Lower lobe of right lung (tissue), 2 donors: ENCODE measurements around the gene RASSF7. TPM values are rescaled to one million over a fixed set of nuclear protein-coding genes. Genes with fewer than 3 reads are reported as not detected.

Experiments
- ATAC-seq, 2 donors: fragments of 200-7000 bp; cut with Tn5 transposase; one replicate each; pipeline ENCODE4 v1.9.1; 2020 to 2022; ENCODE audit warnings: mild to moderate bottlenecking in 2 of 2, moderate library complexity in 2 of 2
- DNase-seq: peaks from one replicate; pipeline ENCODE4 v3.0.0-alpha.2; 2020
- H3K27ac ChIP-seq: fragments of 200-600 bp; one replicate; pipeline ENCODE4 v1.8.0; 2022
- H3K27me3 ChIP-seq: fragments of 200-600 bp; one replicate; pipeline ENCODE4 v1.8.0; 2022; ENCODE audit warnings: low read depth
- H3K36me3 ChIP-seq: fragments of 200-600 bp; one replicate; pipeline ENCODE4 v1.8.0; 2022; ENCODE audit warnings: mild to moderate bottlenecking
- H3K4me1 ChIP-seq: fragments of 200-600 bp; one replicate; pipeline ENCODE4 v1.8.0; 2022
- H3K4me3 ChIP-seq: fragments of 200-600 bp; one replicate; pipeline ENCODE4 v1.8.0; 2022; ENCODE audit warnings: mild to moderate bottlenecking
- H3K9me3 ChIP-seq: fragments of 200-600 bp; one replicate; pipeline ENCODE4 v1.8.0; 2022
- intact Hi-C: fragments of 100-400 bp; cut with DNase I; formaldehyde crosslinking; loops from one replicate; pipeline ENCODE4 v1.11.0; 2022
- total RNA-seq: library from RNA; stranded (reverse); fragmentation: NEBNext Ultra II Directional; extraction: Animal tissue kit (Norgen Biotek cat#: 25700); gene quantifications from one replicate; pipeline ENCODE4 v1.2.1, GENCODE V29; 2021
- TF ChIP-seq, protein P1 (sequence below): fragments of 200-600 bp; IDR thresholded peaks from one replicate; pipeline ENCODE4 v1.8.0; 2022; ENCODE audit warnings: antibody characterized with exemption, mild to moderate bottlenecking
- donor health status: DM: no; HTN: yes; CAD: no; lungs with severe emphysema.

The RASSF7 gene
- total RNA-seq, 1 donor from 2014 or later = 71.5 TPM

DNA sequence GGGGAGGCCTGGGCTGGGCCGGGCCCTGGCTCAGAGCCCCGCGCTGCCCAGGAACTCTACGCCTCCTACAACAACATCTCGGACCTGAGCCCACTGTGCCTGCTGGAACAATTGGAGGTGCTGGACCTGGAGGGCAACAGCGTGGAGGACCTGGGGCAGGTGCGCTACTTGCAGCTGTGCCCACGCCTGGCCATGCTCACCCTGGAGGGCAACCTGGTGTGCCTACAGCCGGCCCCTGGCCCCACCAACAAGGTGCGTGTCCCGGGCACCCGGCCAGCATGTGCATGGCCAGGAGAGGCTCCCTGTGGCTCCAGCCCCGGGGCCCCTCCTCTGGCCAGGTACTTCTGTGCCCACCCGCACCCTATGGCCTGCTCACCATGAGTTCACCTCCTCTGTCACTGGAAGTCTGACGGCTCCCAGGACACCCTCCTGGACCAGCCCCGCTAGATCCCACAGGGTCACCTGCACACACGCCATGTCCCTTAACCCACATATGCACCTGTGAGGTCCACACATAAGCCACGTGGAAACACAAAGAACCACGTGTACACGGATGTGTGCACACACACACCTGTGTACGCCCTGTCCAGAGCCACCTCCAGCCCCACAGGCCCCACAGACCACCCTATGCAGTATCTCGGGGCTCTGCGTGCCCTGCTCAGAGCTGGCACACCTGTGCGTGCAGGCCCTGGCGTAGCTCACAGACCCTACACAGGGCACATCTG is 10.6 kb upstream of the RASSF7 start:
- H3K36me3 ChIP-seq = no peaks in the 10 kb centered on the region
- ATAC-seq (no peak), DNase-seq (no peak)
- intact Hi-C loops = no loop called here
- TF ChIP-seq, protein P1, sequence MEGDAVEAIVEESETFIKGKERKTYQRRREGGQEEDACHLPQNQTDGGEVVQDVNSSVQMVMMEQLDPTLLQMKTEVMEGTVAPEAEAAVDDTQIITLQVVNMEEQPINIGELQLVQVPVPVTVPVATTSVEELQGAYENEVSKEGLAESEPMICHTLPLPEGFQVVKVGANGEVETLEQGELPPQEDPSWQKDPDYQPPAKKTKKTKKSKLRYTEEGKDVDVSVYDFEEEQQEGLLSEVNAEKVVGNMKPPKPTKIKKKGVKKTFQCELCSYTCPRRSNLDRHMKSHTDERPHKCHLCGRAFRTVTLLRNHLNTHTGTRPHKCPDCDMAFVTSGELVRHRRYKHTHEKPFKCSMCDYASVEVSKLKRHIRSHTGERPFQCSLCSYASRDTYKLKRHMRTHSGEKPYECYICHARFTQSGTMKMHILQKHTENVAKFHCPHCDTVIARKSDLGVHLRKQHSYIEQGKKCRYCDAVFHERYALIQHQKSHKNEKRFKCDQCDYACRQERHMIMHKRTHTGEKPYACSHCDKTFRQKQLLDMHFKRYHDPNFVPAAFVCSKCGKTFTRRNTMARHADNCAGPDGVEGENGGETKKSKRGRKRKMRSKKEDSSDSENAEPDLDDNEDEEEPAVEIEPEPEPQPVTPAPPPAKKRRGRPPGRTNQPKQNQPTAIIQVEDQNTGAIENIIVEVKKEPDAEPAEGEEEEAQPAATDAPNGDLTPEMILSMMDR = no peak
- no peaks in the 10 kb centered on the region for H3K9me3 ChIP-seq
- H3K27ac ChIP-seq = no peak overlapping the region
- H3K4me3 ChIP-seq = no peak overlapping the region
- peaks cover 9% of the 10 kb centered on the region for H3K4me1 ChIP-seq
- peaks cover 28% of the 10 kb centered on the region for H3K27me3 ChIP-seq

DNA sequence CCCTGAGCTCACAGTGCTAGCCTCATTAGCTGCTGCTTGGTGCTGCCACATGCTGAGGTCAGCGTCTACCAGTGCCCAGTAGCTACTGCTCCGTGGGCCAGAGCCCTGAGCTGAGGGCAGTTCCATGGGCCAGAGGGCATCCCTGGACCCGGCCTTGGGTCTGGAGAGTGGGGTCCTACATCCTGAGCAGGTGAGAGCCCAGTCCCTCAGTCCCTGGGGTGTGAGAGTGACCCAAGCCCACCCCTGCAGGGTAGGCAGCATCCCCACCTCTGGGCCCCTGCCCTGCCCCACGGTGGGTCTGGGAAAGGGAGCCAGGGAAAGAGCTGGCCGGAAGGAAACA is 10.1 kb upstream of the RASSF7 start:
- Histone ChIP-seq H3K9me3 (no peaks in the 10 kb centered on the region), H3K4me1 (peaks cover 14% of the 10 kb centered on the region), H3K27me3 (peaks cover 33% of the 10 kb centered on the region), H3K4me3 (no peak overlapping the region), H3K36me3 (no peaks in the 10 kb centered on the region), H3K27ac (no peak overlapping the region)
- no peak for ATAC-seq
- TF ChIP-seq, protein P1 = no peak
- no peak for DNase-seq
- intact Hi-C loops = no loop called here

- peaks cover 37% of the 10 kb centered on the region for H3K27me3 ChIP-seq
- DNase-seq (no peak), ATAC-seq (no peak)
- no peaks in the 10 kb centered on the region for H3K36me3 ChIP-seq
- intact Hi-C loops = no loop called here
- H3K27ac ChIP-seq = no peak overlapping the region
- H3K4me3 ChIP-seq = no peak overlapping the region
- TF ChIP-seq, protein P1 = no peak
- no peaks in the 10 kb centered on the region for H3K9me3 ChIP-seq
- H3K4me1 ChIP-seq = peaks cover 16% of the 10 kb centered on the region
These were observed 9.6 kb upstream of the RASSF7 start for GRCh38 chr11:551131-551530.

DNA sequence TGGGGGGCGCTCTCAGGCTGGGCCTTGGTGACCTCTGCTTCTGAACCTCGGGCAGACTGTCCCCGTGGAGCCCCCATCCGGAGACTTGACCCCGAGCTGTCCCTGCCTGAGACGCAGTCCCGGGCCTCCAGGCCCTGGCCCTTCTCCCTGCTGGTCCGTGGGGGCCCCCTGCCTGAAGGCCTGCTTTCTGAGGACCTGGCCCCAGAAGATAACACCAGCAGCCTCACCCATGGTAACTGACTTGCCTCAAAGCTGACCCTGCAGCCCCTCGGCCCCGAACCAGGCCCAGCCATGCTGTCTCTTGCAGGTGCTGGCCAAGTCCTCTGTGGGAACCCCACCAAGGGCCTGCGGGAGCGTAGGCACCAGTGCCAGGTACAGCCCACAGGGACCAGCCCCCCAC is 9.2 kb upstream of the RASSF7 start:
- Histone ChIP-seq H3K4me3 (no peak overlapping the region), H3K27me3 (peaks cover 42% of the 10 kb centered on the region), H3K4me1 (peaks cover 16% of the 10 kb centered on the region), H3K27ac (no peak overlapping the region), H3K36me3 (no peaks in the 10 kb centered on the region), H3K9me3 (no peaks in the 10 kb centered on the region)
- intact Hi-C loops = no loop called here
- TF ChIP-seq, protein P1 = no peak
- no peak for ATAC-seq
- no peak for DNase-seq

- Histone ChIP-seq H3K4me1 (peaks cover 16% of the 10 kb centered on the region), H3K27me3 (peaks cover 59% of the 10 kb centered on the region), H3K27ac (no peak overlapping the region), H3K9me3 (no peaks in the 10 kb centered on the region), H3K4me3 (no peak overlapping the region), H3K36me3 (no peaks in the 10 kb centered on the region)
- ATAC-seq (no peak), DNase-seq (no peak)
- TF ChIP-seq, protein P1 = no peak
- intact Hi-C loops = no loop called here
These were observed 7.4 kb upstream of the RASSF7 start for GRCh38 chr11:553083-553987.
